Astrocyte (in vitro differentiated cells and primary cell): ENCODE measurements around the gene CGN. TPM values are rescaled to one million over a fixed set of nuclear protein-coding genes. Genes with fewer than 3 reads are reported as not detected.

Experiments
- DNase-seq: peaks from one replicate; pipeline ENCODE4 v3.0.0-alpha.2; 2010; ENCODE audit warnings: low read depth
- FAIRE-seq: peaks from 2 replicates; lab custom pipeline; 2011; peaks lifted over from hg19 to GRCh38; lab: Jason Lieb, UNC
- H2AFZ ChIP-seq: 2 replicates; pipeline ENCODE4 v1.6.0; 2012; ENCODE audit warnings: low read depth, low read length, inconsistent platforms
- H3K27ac ChIP-seq: 2 replicates; pipeline ENCODE4 v1.5.1; 2011; ENCODE audit warnings: low read depth, low read length, inconsistent platforms
- H3K27me3 ChIP-seq: 2 replicates; pipeline ENCODE4 v1.6.0; 2011; ENCODE audit warnings: low read length, inconsistent platforms; ENCODE audit not compliant: insufficient read depth
- H3K36me3 ChIP-seq: 2 replicates; pipeline ENCODE4 v1.5.1; 2011; ENCODE audit warnings: low read length, inconsistent platforms; ENCODE audit not compliant: insufficient read depth
- H3K4me1 ChIP-seq: 2 replicates; pipeline ENCODE4 v1.5.1; 2011; ENCODE audit warnings: low read length, inconsistent platforms; ENCODE audit not compliant: insufficient read depth
- H3K4me2 ChIP-seq: 2 replicates; pipeline ENCODE4 v1.6.0; 2012; ENCODE audit warnings: low read length, inconsistent platforms
- H3K4me3 ChIP-seq: 2 replicates; pipeline ENCODE4 v1.5.1; 2011; ENCODE audit warnings: low read depth, mild to moderate bottlenecking, low read length, inconsistent platforms; ENCODE audit not compliant: insufficient read depth
- H3K79me2 ChIP-seq: 2 replicates; pipeline ENCODE4 v1.6.0; 2012; ENCODE audit warnings: mild to moderate bottlenecking, low read length, inconsistent platforms; ENCODE audit not compliant: insufficient read depth
- H3K9ac ChIP-seq: 2 replicates; pipeline ENCODE4 v1.6.0; 2012; ENCODE audit warnings: mild to moderate bottlenecking, low read length, inconsistent platforms
- H3K9me3 ChIP-seq: 2 replicates; pipeline ENCODE4 v1.5.1; 2012; ENCODE audit warnings: low read depth, mild to moderate bottlenecking, low read length, inconsistent platforms; ENCODE audit not compliant: insufficient read depth
- H4K20me1 ChIP-seq: 2 replicates; pipeline ENCODE4 v1.6.0; 2012; ENCODE audit warnings: low read length, inconsistent platforms; ENCODE audit not compliant: insufficient read depth
- H3K27ac Mint-ChIP-seq: one replicate; pipeline ENCODE4 v1.8.0; 2021; ENCODE audit warnings: mild to moderate bottlenecking, mixed read lengths; ENCODE audit not compliant: unreplicated experiment
- H3K27me3 Mint-ChIP-seq: one replicate; pipeline ENCODE4 v1.8.0; 2021; ENCODE audit warnings: low read depth, mixed read lengths; ENCODE audit not compliant: unreplicated experiment
- H3K36me3 Mint-ChIP-seq: one replicate; pipeline ENCODE4 v1.8.0; 2021; ENCODE audit warnings: low read depth, mixed read lengths; ENCODE audit not compliant: unreplicated experiment
- H3K4me1 Mint-ChIP-seq: one replicate; pipeline ENCODE4 v1.8.0; 2021; ENCODE audit warnings: low read depth, mixed read lengths; ENCODE audit not compliant: unreplicated experiment
- H3K4me3 Mint-ChIP-seq: one replicate; pipeline ENCODE4 v1.8.0; 2021; ENCODE audit warnings: mild to moderate bottlenecking, moderate library complexity, mixed read lengths; ENCODE audit not compliant: unreplicated experiment
- H3K9me3 Mint-ChIP-seq: one replicate; pipeline ENCODE4 v1.8.0; 2021; ENCODE audit warnings: mild to moderate bottlenecking, mixed read lengths; ENCODE audit not compliant: unreplicated experiment
- CTCF ChIP-seq: IDR thresholded peaks from 2 replicates; pipeline ENCODE4 v1.5.1; 2011; ENCODE audit warnings: low read depth, mild to moderate bottlenecking, inconsistent platforms, low read length, moderate library complexity; ENCODE audit not compliant: insufficient read depth
- EZH2 ChIP-seq: IDR thresholded peaks from 2 replicates; pipeline ENCODE4 v1.6.1; 2012; ENCODE audit warnings: mild to moderate bottlenecking, low read length, inconsistent platforms; ENCODE audit not compliant: insufficient read depth
- total RNA-seq: library from RNA; stranded (reverse); gene quantifications from 2 replicates; pipeline ENCODE4 v1.2.1, GENCODE V29; 2021

Gene CGN
- total RNA-seq, 1 donor from 2014 or later = 8.9 TPM

DNA sequence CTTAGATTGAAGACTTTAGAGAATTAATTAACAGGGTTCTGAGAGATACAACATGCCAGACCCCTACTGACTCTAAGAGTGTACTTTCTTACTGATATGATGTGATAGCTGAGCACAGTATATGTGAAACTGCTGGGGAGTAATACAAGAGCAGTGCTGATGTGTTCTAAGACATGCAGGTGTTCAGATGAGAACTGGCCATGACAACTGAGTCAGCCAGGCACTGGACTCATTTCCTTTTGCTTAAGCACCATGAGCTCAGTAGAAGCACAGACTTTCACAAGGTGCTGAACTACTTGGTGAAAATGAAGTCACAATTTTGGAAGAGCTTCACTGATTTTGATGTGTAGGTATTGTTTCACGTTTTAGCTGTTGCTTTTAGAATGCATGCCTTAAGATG is 36.0 kb upstream of the CGN start:
- Histone ChIP-seq H3K9me3 (no peaks in the 10 kb centered on the region), H3K4me3 (no peak overlapping the region), H3K27me3 (no peaks in the 10 kb centered on the region), H3K36me3 (no peaks in the 10 kb centered on the region), H3K9ac (no peak overlapping the region), H3K79me2 (no peaks in the 10 kb centered on the region), H2AFZ (no peak overlapping the region), H3K4me2 (no peak overlapping the region), H3K4me1 (peaks cover 4% of the 10 kb centered on the region), H3K27ac (no peak overlapping the region), H4K20me1 (no peaks in the 10 kb centered on the region)
- no peak overlapping the region for H3K4me3 Mint-ChIP-seq
- H3K27ac Mint-ChIP-seq = no peak overlapping the region
- H3K9me3 Mint-ChIP-seq = no peaks in the 10 kb centered on the region
- peaks cover 16% of the 10 kb centered on the region for H3K4me1 Mint-ChIP-seq
- no peaks in the 10 kb centered on the region for H3K36me3 Mint-ChIP-seq
- TF ChIP-seq EZH2 = no peak
- no peak for TF ChIP-seq CTCF
- FAIRE-seq = peak; percentile 39
- DNase-seq = no peak
- no peaks in the 10 kb centered on the region for H3K27me3 Mint-ChIP-seq

GRCh38 chr1:151476083-151476482 is 35.1 kb upstream of the CGN start:
- Mint-ChIP-seq H3K36me3 (no peaks in the 10 kb centered on the region), H3K27me3 (no peaks in the 10 kb centered on the region), H3K4me3 (no peak overlapping the region), H3K4me1 (peaks cover 16% of the 10 kb centered on the region), H3K9me3 (peaks cover 3% of the 10 kb centered on the region), H3K27ac (no peak overlapping the region)
- Histone ChIP-seq H3K9me3 (no peaks in the 10 kb centered on the region), H4K20me1 (no peaks in the 10 kb centered on the region), H3K4me1 (peaks cover 4% of the 10 kb centered on the region), H2AFZ (no peak overlapping the region), H3K9ac (no peak overlapping the region), H3K27me3 (no peaks in the 10 kb centered on the region), H3K27ac (no peak overlapping the region), H3K4me3 (no peak overlapping the region), H3K79me2 (no peaks in the 10 kb centered on the region), H3K36me3 (no peaks in the 10 kb centered on the region), H3K4me2 (no peak overlapping the region)
- TF ChIP-seq EZH2 (no peak), CTCF (no peak)
- FAIRE-seq = no peak
- DNase-seq = no peak

DNA sequence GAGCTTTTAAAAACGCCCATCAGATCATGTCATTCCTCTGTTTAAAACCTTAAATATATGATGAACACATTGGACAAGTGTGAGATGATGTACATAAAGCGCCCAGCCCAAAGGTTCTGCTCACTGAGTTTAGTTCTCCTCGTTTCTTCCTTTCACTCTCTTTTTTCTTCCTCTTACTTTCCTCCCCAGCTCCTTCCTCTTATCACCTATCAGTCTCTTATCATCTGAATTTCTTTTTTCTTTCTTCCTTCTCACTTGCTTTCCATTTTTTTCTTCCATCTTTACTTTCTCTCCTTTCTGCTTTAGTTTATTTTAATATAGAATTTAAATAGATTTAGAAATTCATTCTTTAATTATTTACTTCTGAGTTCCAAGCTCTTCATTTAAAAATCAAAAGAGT is 34.1 kb upstream of the CGN start:
- H3K4me2 ChIP-seq = no peak overlapping the region
- H3K9ac ChIP-seq = no peak overlapping the region
- no peak for DNase-seq
- no peaks in the 10 kb centered on the region for H3K79me2 ChIP-seq
- no peak for FAIRE-seq
- no peak overlapping the region for H3K27ac ChIP-seq
- no peak for TF ChIP-seq EZH2
- no peak for TF ChIP-seq CTCF
- peaks cover 4% of the 10 kb centered on the region for H3K4me1 ChIP-seq
- Mint-ChIP-seq H3K36me3 (no peaks in the 10 kb centered on the region), H3K27me3 (no peaks in the 10 kb centered on the region), H3K4me1 (peaks cover 16% of the 10 kb centered on the region), H3K4me3 (no peak overlapping the region), H3K27ac (no peak overlapping the region), H3K9me3 (peaks cover 4% of the 10 kb centered on the region)
- H3K4me3 ChIP-seq = no peak overlapping the region
- H3K9me3 ChIP-seq = no peaks in the 10 kb centered on the region
- H2AFZ ChIP-seq = no peak overlapping the region
- H3K27me3 ChIP-seq = no peaks in the 10 kb centered on the region
- H3K36me3 ChIP-seq = no peaks in the 10 kb centered on the region
- H4K20me1 ChIP-seq = no peaks in the 10 kb centered on the region
